Tibial artery (tissue), 4 donors: ENCODE measurements around the gene DLG2.
A peak's percentile ranks its signal among the peaks of the same experiment; 100 is the strongest.

Experiments used
- DNase-seq, 2 donors: peaks; one replicate each; pipeline ENCODE4 v3.0.0-alpha.2; 2019
- H3K27ac ChIP-seq, 2 donors: fragments of 200-600 bp; sonication (generic) in 1 of 2; 1 replicate in 1 of 2; 2 replicates in 1 of 2; pipeline ENCODE4 v1.5.1; 2018 to 2019; ENCODE audit warnings: mild to moderate bottlenecking in 1 of 2
- H3K27me3 ChIP-seq, 2 donors: fragments of 200-600 bp; sonication (generic) in 1 of 2; one replicate each; pipeline versions ENCODE4 v1.5.1 to v1.6.0; 2016 to 2019
- H3K36me3 ChIP-seq, 3 donors: fragments of 200-600 bp; sonication (generic) in 2 of 3; one replicate each; pipeline ENCODE4 v1.5.1; 2016 to 2019; ENCODE audit warnings: mild to moderate bottlenecking in 2 of 3
- H3K4me1 ChIP-seq, 4 donors: fragments of 200-600 bp; sonication (generic) in 2 of 4; 1 replicate in 3 of 4; 2 replicates in 1 of 4; pipeline ENCODE4 v1.5.1; 2016 to 2019
- H3K4me3 ChIP-seq, 2 donors: fragments of 200-600 bp; sonication (generic) in 1 of 2; 1 replicate in 1 of 2; 2 replicates in 1 of 2; pipeline ENCODE4 v1.5.1; 2018 to 2019; ENCODE audit warnings: mild to moderate bottlenecking in 2 of 2
- H3K9me3 ChIP-seq, 3 donors: fragments of 200-600 bp; sonication (generic) in 1 of 3; one replicate each; pipeline ENCODE4 v1.5.1; 2016 to 2019
- CTCF ChIP-seq, 2 experiments: fragments of 200-600 bp in 1 of 2; fragments of 450-650 bp in 1 of 2; IDR thresholded peaks; one replicate each; pipeline ENCODE4 v1.5.1; 2017 to 2019; ENCODE audit warnings: antibody characterized with exemption in 2 of 2, mild to moderate bottlenecking in 1 of 2, moderate library complexity in 1 of 2
- intact Hi-C: fragments of 100-400 bp; cut with DNase I; formaldehyde crosslinking; loops from one replicate; pipeline ENCODE4 v1.15.0; 2023; ENCODE audit warnings: low total_unique reads

The DLG2 gene

GRCh38 chr11:84800755-84801346, 826.3 kb downstream of the DLG2 start:
- peak; percentile 26 to 28 for TF ChIP-seq CTCF (IDR thresholded peaks at IDR 0.05)
- no peaks in the 10 kb centered on the region for H3K27me3 ChIP-seq
- H3K4me3 ChIP-seq, result no peak overlapping the region
- peaks cover 0 to 21% (median 0%) of the 10 kb centered on the region in 4 donors for H3K4me1 ChIP-seq
- H3K27ac ChIP-seq, result no peak overlapping the region
- intact Hi-C loops, result no loop called here
- peaks cover 0 to 7% (median 0%) of the 10 kb centered on the region in 3 donors for H3K9me3 ChIP-seq
- H3K36me3 ChIP-seq, result no peaks in the 10 kb centered on the region
- DNase-seq, result no peak

GRCh38 chr11:84799112-84799511, 828.0 kb downstream of the DLG2 start:
- Histone ChIP-seq H3K27ac (no peak overlapping the region), H3K27me3 (no peaks in the 10 kb centered on the region), H3K36me3 (no peaks in the 10 kb centered on the region), H3K4me3 (no peak overlapping the region), H3K4me1 (peaks cover 0 to 7% (median 0%) of the 10 kb centered on the region in 4 donors), H3K9me3 (peaks cover 0 to 7% (median 0%) of the 10 kb centered on the region in 3 donors)
- DNase-seq, result no peak
- TF ChIP-seq CTCF (IDR thresholded peaks at IDR 0.05), result no peak
- intact Hi-C loops, result no loop called here

- Histone ChIP-seq H3K4me1 (no peaks in the 10 kb centered on the region), H3K36me3 (no peaks in the 10 kb centered on the region), H3K27me3 (no peaks in the 10 kb centered on the region), H3K9me3 (peaks cover 0 to 7% (median 0%) of the 10 kb centered on the region in 3 donors), H3K4me3 (no peak overlapping the region), H3K27ac (no peak overlapping the region)
- TF ChIP-seq CTCF (IDR thresholded peaks at IDR 0.05), result no peak
- intact Hi-C loops, result no loop called here
- DNase-seq, result no peak
Observed at GRCh38 chr11:84795698-84796097, 831.4 kb downstream of the DLG2 start.

GRCh38 chr11:84794663-84795443, 832.3 kb downstream of the DLG2 start:
- intact Hi-C loops, result no loop called here
- peaks cover 0 to 7% (median 0%) of the 10 kb centered on the region in 3 donors for H3K9me3 ChIP-seq
- H3K27ac ChIP-seq, result no peak overlapping the region
- no peak for DNase-seq
- no peaks in the 10 kb centered on the region for H3K27me3 ChIP-seq
- no peak for TF ChIP-seq CTCF (IDR thresholded peaks at IDR 0.05)
- H3K4me1 ChIP-seq, result no peaks in the 10 kb centered on the region
- H3K36me3 ChIP-seq, result no peaks in the 10 kb centered on the region
- no peak overlapping the region for H3K4me3 ChIP-seq

GRCh38 chr11:84793318-84793717, 833.8 kb downstream of the DLG2 start:
- no peaks in the 10 kb centered on the region for H3K27me3 ChIP-seq
- DNase-seq, result no peak
- no peak overlapping the region for H3K4me3 ChIP-seq
- TF ChIP-seq CTCF (IDR thresholded peaks at IDR 0.05), result no peak
- no peak overlapping the region for H3K27ac ChIP-seq
- no peaks in the 10 kb centered on the region for H3K36me3 ChIP-seq
- no peaks in the 10 kb centered on the region for H3K4me1 ChIP-seq
- intact Hi-C loops, result no loop called here
- peaks cover 0 to 7% (median 0%) of the 10 kb centered on the region in 3 donors for H3K9me3 ChIP-seq
